ENCODE measurements around the gene HCRT.

- TF ChIP-seq CTCF (tag by site-specific recombination; IDR thresholded peaks at IDR 0.05) (no peak), SETDB1 (IDR thresholded peaks at IDR 0.05; ENCODE audit: insufficient read length, low read length) (no peak)
These were observed 29.6 kb downstream of the HCRT start for GRCh38 chr17:42155614-42156045.

Data from HEK293 (cell line).